SK-N-MC (cell line): ENCODE data around the gene RAI14.

ENCODE experiments used
- EZH2 ChIP-seq: fragments of 200-600 bp; sonication (generic); IDR thresholded peaks from one replicate; pipeline ENCODE4 v1.6.1; 2017; ENCODE audit warnings: antibody characterized with exemption
- FOXP2 ChIP-seq: optimal IDR thresholded peaks from 2 replicates; pipeline ENCODE3; 2011; ENCODE audit warnings: mild to moderate bottlenecking, moderate library complexity; ENCODE audit not compliant: insufficient read depth; ENCODE audit errors: extremely low read length, control extremely low read depth
- POLR2AphosphoS5 ChIP-seq: IDR thresholded peaks from 2 replicates; pipeline ENCODE4 v1.6.1; 2012; ENCODE audit warnings: mild to moderate bottlenecking, low read depth, low read length, borderline replicate concordance

DNA sequence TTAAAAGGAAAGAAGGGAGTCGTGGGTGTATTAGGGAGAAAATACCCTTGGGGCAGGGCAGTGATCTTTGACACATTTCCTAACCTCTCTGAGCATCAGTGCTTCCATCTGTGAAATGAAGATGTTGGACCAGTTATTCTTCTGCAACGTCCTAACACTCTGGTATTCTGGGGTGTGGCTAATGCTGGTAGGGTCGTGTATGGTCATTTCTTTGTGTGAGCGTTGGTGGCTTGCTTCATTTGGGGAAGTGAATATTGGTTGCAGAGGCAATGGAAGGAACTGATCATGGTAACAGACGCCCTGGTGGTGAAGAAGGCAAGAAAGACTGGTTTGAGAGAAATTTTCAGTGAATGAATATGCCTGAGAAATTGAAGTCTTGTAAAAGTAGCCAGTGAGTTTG lies 114.9 kb downstream of the RAI14 start:
- TF ChIP-seq EZH2 (no peak), POLR2AphosphoS5 (no peak), FOXP2 (no peak)
